Naive thymus-derived CD4-positive, alpha-beta T cell (primary cell): ENCODE results near the gene NME7. TPM values are rescaled to one million over a fixed set of nuclear protein-coding genes. Genes with fewer than 3 reads are reported as not detected.

Source experiments
- ATAC-seq: fragments of 150-1000 bp; cut with Tn5 transposase; 2 replicates; pipeline ENCODE4 v1.10.0; 2021; ENCODE audit warnings: mild to moderate bottlenecking, moderate library complexity
- CTCF ChIA-PET: fragments of 350-600 bp; sonication (Branson Sonifier 250); formaldehyde crosslinking; loops from one replicate; lab custom pipeline; 2021; ENCODE audit warnings: antibody characterized with exemption; lab: Charles Lee
- POLR2A ChIA-PET: fragments of 350-600 bp; sonication (Branson Sonifier 250); formaldehyde crosslinking; loops from one replicate; lab custom pipeline; 2021; ENCODE audit warnings: antibody characterized with exemption, inconsistent platforms; lab: Charles Lee
- DNase-seq, 9 donors: peaks; one replicate each; pipeline versions ENCODE4 v3.0.0 to v3.0.0-alpha.2; 2020 to 2022; ENCODE audit warnings: mixed read lengths in 1 of 9
- H3K27ac ChIP-seq: one replicate; pipeline ENCODE4 v1.7.0; 2013; ENCODE audit warnings: mild to moderate bottlenecking, low read depth, low read length, moderate library complexity
- H3K27me3 ChIP-seq, 2 donors: one replicate each; pipeline ENCODE4 v1.7.0; 2013; ENCODE audit warnings: low read length in 2 of 2, mild to moderate bottlenecking in 2 of 2, moderate library complexity in 2 of 2; ENCODE audit not compliant: control insufficient read depth in 2 of 2, insufficient read depth in 2 of 2
- H3K36me3 ChIP-seq, 3 experiments: 1 replicate in 2 of 3; 2 replicates in 1 of 3; pipeline ENCODE4 v1.7.0; 2013; ENCODE audit warnings: low read length in 3 of 3, mild to moderate bottlenecking in 3 of 3, moderate library complexity in 1 of 3; ENCODE audit not compliant: insufficient read depth in 3 of 3, control insufficient read depth in 2 of 3
- H3K4me1 ChIP-seq, 2 donors: one replicate each; pipeline ENCODE4 v1.7.0; 2013; ENCODE audit warnings: low read length in 2 of 2, mild to moderate bottlenecking in 2 of 2, moderate library complexity in 1 of 2; ENCODE audit not compliant: control insufficient read depth in 2 of 2, insufficient read depth in 2 of 2
- H3K4me3 ChIP-seq: 2 replicates; pipeline ENCODE4 v1.7.0; 2013; ENCODE audit warnings: mild to moderate bottlenecking, low read length
- H3K9me3 ChIP-seq, 3 experiments: 1 replicate in 2 of 3; 2 replicates in 1 of 3; pipeline ENCODE4 v1.7.0; 2013; ENCODE audit warnings: low read length in 3 of 3; ENCODE audit not compliant: control insufficient read depth in 2 of 3
- H3K27ac Mint-ChIP-seq, 9 donors: one replicate each; pipeline ENCODE4 v1.8.0; 2020 to 2022; ENCODE audit warnings: mixed read lengths in 9 of 9, mild to moderate bottlenecking in 8 of 9, moderate library complexity in 5 of 9, inconsistent platforms in 2 of 9
- H3K27me3 Mint-ChIP-seq, 5 donors: one replicate each; pipeline ENCODE4 v1.8.0; 2021 to 2022; ENCODE audit warnings: mixed read lengths in 5 of 5, mild to moderate bottlenecking in 1 of 5
- H3K36me3 Mint-ChIP-seq, 5 donors: one replicate each; pipeline ENCODE4 v1.8.0; 2020 to 2022; ENCODE audit warnings: mixed read lengths in 5 of 5, mild to moderate bottlenecking in 3 of 5, inconsistent platforms in 1 of 5
- H3K4me1 Mint-ChIP-seq, 7 donors: one replicate each; pipeline ENCODE4 v1.8.0; 2020 to 2022; ENCODE audit warnings: mixed read lengths in 7 of 7, mild to moderate bottlenecking in 3 of 7, inconsistent platforms in 1 of 7
- H3K4me3 Mint-ChIP-seq, 10 donors: one replicate each; pipeline ENCODE4 v1.8.0; 2020 to 2022; ENCODE audit warnings: mild to moderate bottlenecking in 10 of 10, mixed read lengths in 10 of 10, moderate library complexity in 6 of 10, inconsistent platforms in 2 of 10
- H3K9me3 Mint-ChIP-seq, 11 donors: one replicate each; pipeline ENCODE4 v1.8.0; 2020 to 2022; ENCODE audit warnings: mixed read lengths in 11 of 11, mild to moderate bottlenecking in 4 of 11, inconsistent platforms in 1 of 11, moderate library complexity in 1 of 11
- intact Hi-C, 2 donors: fragments of 100-400 bp; cut with micrococcal nuclease; formaldehyde crosslinking; loops; one replicate each; pipeline ENCODE4 v1.15.1; 2023
- polyA plus RNA-seq, 2 donors: library from polyadenylated mRNA; unstranded; fragments of 300-500 nt; fragmentation: Illumina TruSeq; gene quantifications; one replicate each; pipeline ENCODE4 v1.2.3, GENCODE V29; 2021
- total RNA-seq, 6 experiments: library from RNA in 5 of 6; stranded (reverse) in 5 of 6; gene quantifications; 1 replicate in 5 of 6; 2 replicates in 1 of 6; pipeline ENCODE4 v1.2.3 and lab custom pipeline; 2021 to 2026

NME7 gene
- total and polyA plus RNA-seq, 7 experiments from 2014 or later, result 8.6 to 18.6 (median 12.9) TPM

DNA sequence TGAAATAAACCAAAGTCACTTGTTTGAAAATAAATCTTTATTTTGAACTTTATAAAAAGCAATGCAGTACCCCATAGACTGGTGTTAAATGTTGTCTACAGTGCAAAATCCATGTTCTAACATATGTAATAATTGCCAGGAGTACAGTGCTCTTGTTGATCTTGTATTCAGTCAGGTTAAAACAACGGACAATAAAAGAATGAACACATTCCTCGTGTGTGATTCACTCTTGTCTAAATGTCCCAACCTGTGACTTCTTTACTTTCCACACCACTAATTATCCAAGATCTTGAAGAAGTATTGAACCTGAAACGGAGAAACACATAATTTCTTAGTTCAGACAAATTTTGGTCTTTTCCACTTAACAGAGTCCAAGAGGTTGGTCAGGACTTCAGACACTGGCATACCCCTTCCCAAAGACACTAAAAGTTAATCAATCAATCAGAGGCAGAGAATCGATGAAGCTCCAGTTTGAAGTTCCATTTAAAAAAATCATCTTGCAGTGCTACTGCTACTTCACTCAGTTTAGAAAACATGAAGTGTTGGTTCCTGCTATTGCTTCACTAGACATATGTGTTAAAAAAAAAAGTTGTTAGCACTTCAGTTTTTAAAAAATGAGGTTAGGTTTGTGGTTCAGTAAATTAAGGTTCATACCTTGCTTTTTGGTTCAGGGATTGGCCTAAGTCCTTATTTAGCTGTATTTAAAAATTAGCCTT, 234.9 kb downstream of the NME7 start:
- H3K27ac Mint-ChIP-seq, result peak overlapping the region in 1 of 9 donors; percentile 8
- no peak overlapping the region for H3K27ac ChIP-seq
- intact Hi-C loops, result loop anchor here in 1 of 2 donors (10.0 kb wide), 1 partner anchor 528 kb away; no protein-coding TSS in a partner anchor

DNA sequence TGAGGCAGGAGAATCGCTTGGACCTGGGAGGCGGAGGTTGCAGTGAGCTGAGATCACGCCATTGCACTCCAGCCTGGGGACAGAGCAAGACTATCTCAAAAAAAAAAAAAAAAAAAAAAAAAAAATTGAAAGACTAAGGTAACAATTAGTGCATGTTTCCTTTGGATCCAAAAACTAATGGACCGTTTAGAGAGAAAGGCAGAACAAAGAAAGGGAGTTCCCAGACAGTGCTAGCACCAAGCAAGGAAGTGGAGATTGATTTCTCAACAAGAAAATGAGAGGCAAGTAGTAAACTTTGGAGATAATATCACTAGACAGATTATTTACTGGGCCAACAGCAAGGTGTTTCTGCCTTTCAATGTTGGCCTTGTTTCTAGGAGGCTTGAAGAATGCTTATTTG, 236.9 kb downstream of the NME7 start:
- ChIA-PET POLR2A (no interaction called here), CTCF (no interaction called here)
- H3K9me3 Mint-ChIP-seq, result no peaks in the 10 kb centered on the region
- no peak overlapping the region for H3K4me3 ChIP-seq
- H3K27me3 Mint-ChIP-seq, result no peaks in the 10 kb centered on the region
- DNase-seq, result no peak
- no peak overlapping the region for H3K27ac ChIP-seq
- H3K4me1 Mint-ChIP-seq, result peaks cover 0 to 5% (median 0%) of the 10 kb centered on the region in 7 donors
- intact Hi-C loops, result loop anchor here in 1 of 2 donors (10.0 kb wide), 1 partner anchor 526 kb away; no protein-coding TSS in a partner anchor
- ATAC-seq, result no peak
- no peaks in the 10 kb centered on the region for H3K9me3 ChIP-seq
- H3K4me1 ChIP-seq, result no peaks in the 10 kb centered on the region
- no peaks in the 10 kb centered on the region for H3K36me3 ChIP-seq
- peak overlapping the region in 1 of 9 donors; percentile 44 for H3K27ac Mint-ChIP-seq
- peaks cover 0 to 2% of the 10 kb centered on the region in 2 donors for H3K27me3 ChIP-seq
- peaks cover 0 to 31% (median 9%) of the 10 kb centered on the region in 5 donors for H3K36me3 Mint-ChIP-seq
- H3K4me3 Mint-ChIP-seq, result no peak overlapping the region

More for the DNA sequence above, 234.9 kb downstream of the NME7 start:
- Mint-ChIP-seq H3K4me3 (no peak overlapping the region), H3K36me3 (peaks cover 0 to 30% (median 9%) of the 10 kb centered on the region in 5 donors), H3K9me3 (no peaks in the 10 kb centered on the region), H3K27me3 (no peaks in the 10 kb centered on the region), H3K4me1 (peaks cover 0 to 5% (median 0%) of the 10 kb centered on the region in 7 donors)
- Histone ChIP-seq H3K36me3 (no peaks in the 10 kb centered on the region), H3K4me3 (no peak overlapping the region), H3K4me1 (no peaks in the 10 kb centered on the region), H3K9me3 (no peaks in the 10 kb centered on the region), H3K27me3 (no peaks in the 10 kb centered on the region)
- CTCF ChIA-PET, result no interaction called here
- ATAC-seq, result no peak
- POLR2A ChIA-PET, result no interaction called here
- DNase-seq, result no peak

DNA sequence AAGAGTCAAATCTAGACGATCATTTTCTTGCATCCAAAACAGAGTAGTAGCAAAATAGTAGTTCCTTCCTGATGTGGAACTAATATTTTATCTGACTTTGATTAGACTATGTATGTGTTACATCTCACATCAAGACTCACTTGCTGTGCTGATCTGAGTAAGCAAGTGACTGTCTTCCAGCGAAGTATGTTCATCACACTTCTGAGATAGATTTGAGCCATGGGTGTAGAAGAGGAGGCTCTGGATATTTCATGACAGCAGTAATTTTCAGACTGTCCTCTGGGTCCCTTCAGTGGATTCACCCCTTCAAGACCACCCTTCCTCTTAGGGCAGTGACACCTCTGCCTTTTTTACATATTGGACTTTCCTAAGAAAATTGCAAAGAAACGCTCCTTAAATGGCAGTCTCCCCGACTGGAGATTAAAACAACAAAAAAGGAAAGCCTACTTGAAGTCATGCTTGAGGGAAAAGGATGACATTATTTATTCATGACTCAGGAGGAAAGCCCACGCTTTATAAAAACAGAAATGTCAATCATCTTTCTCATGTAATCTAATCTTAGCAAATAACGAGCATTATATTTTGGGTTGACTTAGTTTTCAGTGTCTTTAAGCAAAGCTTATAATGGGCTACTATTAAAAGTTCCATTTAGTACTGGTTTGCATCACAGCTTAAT, 238.3 kb downstream of the NME7 start:
- H3K4me3 Mint-ChIP-seq, result no peak overlapping the region
- H3K9me3 Mint-ChIP-seq, result no peaks in the 10 kb centered on the region

DNA sequence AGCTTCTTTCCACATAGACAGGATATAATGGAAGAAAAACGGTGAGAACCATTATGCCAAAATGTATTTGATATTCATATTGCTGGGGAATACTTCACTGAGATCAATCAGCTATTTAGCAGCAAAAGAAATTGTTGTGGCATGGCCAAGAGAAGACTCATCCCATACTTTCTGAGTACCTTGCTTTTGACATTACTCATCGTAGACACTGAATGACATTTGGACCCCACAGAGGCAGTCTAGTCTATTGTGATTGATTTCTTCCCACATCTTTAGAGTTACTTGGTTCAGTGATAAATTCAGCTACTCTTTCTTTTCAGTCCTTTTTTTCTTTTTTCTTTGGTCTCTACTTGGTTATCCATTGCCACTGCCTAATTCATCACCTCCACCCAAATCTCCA, 239.0 kb downstream of the NME7 start:
- H3K36me3 ChIP-seq, result no peaks in the 10 kb centered on the region
- no peak for DNase-seq
- Mint-ChIP-seq H3K27me3 (no peaks in the 10 kb centered on the region), H3K4me1 (peaks cover 0 to 2% (median 0%) of the 10 kb centered on the region in 7 donors), H3K36me3 (peaks cover 0 to 37% (median 10%) of the 10 kb centered on the region in 5 donors), H3K9me3 (no peaks in the 10 kb centered on the region), H3K27ac (peak overlapping the region in 1 of 9 donors; percentile 60), H3K4me3 (no peak overlapping the region)
- H3K9me3 ChIP-seq, result no peaks in the 10 kb centered on the region
- H3K27me3 ChIP-seq, result peaks cover 0 to 2% of the 10 kb centered on the region in 2 donors
- no peak overlapping the region for H3K27ac ChIP-seq
- H3K4me3 ChIP-seq, result no peak overlapping the region
- ChIA-PET CTCF (no interaction called here), POLR2A (no interaction called here)
- ATAC-seq, result no peak
- no peaks in the 10 kb centered on the region for H3K4me1 ChIP-seq
- intact Hi-C loops, result no loop called here

More for the DNA sequence above, 238.3 kb downstream of the NME7 start:
- ChIA-PET CTCF (no interaction called here), POLR2A (no interaction called here)
- no peak overlapping the region for H3K4me3 ChIP-seq
- no peaks in the 10 kb centered on the region for H3K9me3 ChIP-seq
- no peaks in the 10 kb centered on the region for H3K36me3 ChIP-seq
- Mint-ChIP-seq H3K4me1 (peaks cover 0 to 5% (median 0%) of the 10 kb centered on the region in 7 donors), H3K36me3 (peaks cover 0 to 41% (median 10%) of the 10 kb centered on the region in 5 donors), H3K27ac (no peak overlapping the region), H3K27me3 (no peaks in the 10 kb centered on the region)
- no peak overlapping the region for H3K27ac ChIP-seq
- H3K4me1 ChIP-seq, result no peaks in the 10 kb centered on the region
- ATAC-seq (no peak), DNase-seq (no peak)
- H3K27me3 ChIP-seq, result peaks cover 0 to 2% of the 10 kb centered on the region in 2 donors
- intact Hi-C loops, result no loop called here

DNA sequence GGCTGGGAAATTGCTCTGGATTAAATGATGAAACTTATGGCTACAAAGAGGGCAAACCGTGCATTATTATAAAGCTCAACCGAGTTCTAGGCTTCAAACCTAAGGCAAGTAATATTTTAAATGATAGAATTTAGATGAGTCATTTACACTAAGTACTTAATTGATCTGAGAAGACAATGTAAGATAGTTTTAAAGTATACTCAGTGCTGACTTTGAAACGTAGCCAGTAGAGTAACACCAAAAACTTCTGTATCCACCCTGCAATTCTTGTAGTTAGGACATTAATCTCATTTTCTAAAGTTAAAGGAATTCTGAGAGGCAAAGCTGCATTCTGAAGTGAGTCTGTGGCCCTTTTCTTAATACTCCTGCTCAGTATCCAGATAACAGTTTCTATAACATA, 240.3 kb downstream of the NME7 start:
- no peaks in the 10 kb centered on the region for H3K9me3 Mint-ChIP-seq
- H3K9me3 ChIP-seq, result no peaks in the 10 kb centered on the region
- no peaks in the 10 kb centered on the region for H3K4me1 Mint-ChIP-seq
- no peak overlapping the region for H3K4me3 ChIP-seq
- H3K36me3 Mint-ChIP-seq, result peaks cover 0 to 37% (median 9%) of the 10 kb centered on the region in 5 donors
- no peaks in the 10 kb centered on the region for H3K36me3 ChIP-seq
- no peak overlapping the region for H3K27ac Mint-ChIP-seq
- CTCF ChIA-PET, result no interaction called here
- H3K4me3 Mint-ChIP-seq, result no peak overlapping the region
- H3K4me1 ChIP-seq, result no peaks in the 10 kb centered on the region
- no peak for ATAC-seq
- intact Hi-C loops, result no loop called here
- POLR2A ChIA-PET, result no interaction called here
- no peak for DNase-seq
- H3K27me3 Mint-ChIP-seq, result no peaks in the 10 kb centered on the region
- peaks cover 0 to 2% of the 10 kb centered on the region in 2 donors for H3K27me3 ChIP-seq
- H3K27ac ChIP-seq, result no peak overlapping the region

DNA sequence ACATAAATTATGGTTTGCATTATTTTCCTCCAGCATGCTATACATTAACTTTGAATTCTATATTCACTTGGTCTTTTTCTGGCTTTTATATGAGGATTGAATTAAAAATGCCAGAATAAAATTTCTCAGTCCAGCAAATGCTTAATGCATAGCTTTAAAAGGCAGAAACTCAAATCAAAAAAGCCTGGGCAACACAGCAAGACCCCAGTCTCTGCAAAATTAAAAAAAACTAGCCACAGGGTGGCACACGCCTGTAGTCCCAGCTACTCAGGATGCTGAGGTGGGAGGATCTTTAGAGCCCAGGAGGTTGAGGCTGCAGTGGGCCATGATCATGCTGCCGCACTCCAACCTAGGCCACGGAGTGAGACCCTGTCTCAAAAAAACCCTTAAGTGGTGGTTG, 241.3 kb downstream of the NME7 start:
- Histone ChIP-seq H3K27me3 (peaks cover 0 to 2% of the 10 kb centered on the region in 2 donors), H3K36me3 (no peaks in the 10 kb centered on the region), H3K4me1 (no peaks in the 10 kb centered on the region), H3K9me3 (no peaks in the 10 kb centered on the region), H3K4me3 (no peak overlapping the region), H3K27ac (no peak overlapping the region)
- no peaks in the 10 kb centered on the region for H3K9me3 Mint-ChIP-seq
- no peak overlapping the region for H3K27ac Mint-ChIP-seq
- no peak for DNase-seq
- CTCF ChIA-PET, result no interaction called here
- intact Hi-C loops, result no loop called here
- H3K27me3 Mint-ChIP-seq, result no peaks in the 10 kb centered on the region
- H3K4me3 Mint-ChIP-seq, result no peak overlapping the region
- ATAC-seq, result no peak
- POLR2A ChIA-PET, result no interaction called here
- H3K36me3 Mint-ChIP-seq, result peaks cover 0 to 36% (median 6%) of the 10 kb centered on the region in 5 donors
- peaks cover 0 to 2% (median 0%) of the 10 kb centered on the region in 7 donors for H3K4me1 Mint-ChIP-seq
